HCT116 (cell line): ENCODE results near the gene TMEM135. TPM values are rescaled to one million over a fixed set of nuclear protein-coding genes. Genes with fewer than 3 reads are reported as not detected.

Experiments used
- ATAC-seq: fragments of 200-7000 bp; cut with Tn5 transposase; 2 replicates; pipeline ENCODE4 v1.9.1; 2020; ENCODE audit warnings: mild to moderate bottlenecking, moderate library complexity
- BruUV-seq: library from RNA; stranded (reverse); fragments of 400-500 nt; replicated peaks from 2 replicates; lab custom pipeline; 2021; lab: Mats Ljungman, UMichigan
- CTCF ChIA-PET: fragments of 300-600 bp; sonication (Branson Sonifier 250); formaldehyde crosslinking; loops from one replicate; lab custom pipeline; 2021; ENCODE audit warnings: antibody characterized with exemption; lab: Charles Lee
- POLR2A ChIA-PET: fragments of 300-600, 350-600 bp; sonication (Branson Sonifier 250); formaldehyde crosslinking; loops from one replicate; lab custom pipeline; 2021; ENCODE audit warnings: antibody characterized with exemption; lab: Charles Lee
- RAD21 ChIA-PET, 2 experiments: fragments of 300-600 bp; sonication (Branson Sonifier 250); formaldehyde crosslinking; loops; one replicate each; lab custom pipeline; 2023; ENCODE audit warnings: low total read pairs in 2 of 2; ENCODE audit not compliant: uncharacterized antibody in 2 of 2, unreplicated experiment in 2 of 2, low non-redundant PET in 1 of 2; lab: Charles Lee
- DNase-seq: peaks from one replicate; pipeline ENCODE4 v3.0.0-alpha.2; 2010; ENCODE audit warnings: low read depth, low spot score
- H2AFZ ChIP-seq: fragments of 200-600 bp; shearing (Covaris generic), sonication (generic); 2 replicates; pipeline ENCODE4 v1.6.1; 2017; ENCODE audit warnings: low read depth, mixed run types, mixed read lengths, antibody characterized with exemption, low read length; ENCODE audit not compliant: poor library complexity, severe bottlenecking
- H3K27ac ChIP-seq: 2 replicates; pipeline ENCODE4 v1.5.1; 2012; ENCODE audit warnings: low read depth, low read length
- H3K27me3 ChIP-seq: fragments of 200-600 bp; sonication (generic); 2 replicates; pipeline ENCODE4 v1.6.1; 2016; ENCODE audit warnings: mixed run types, low read length, mixed read lengths; ENCODE audit not compliant: insufficient read depth
- H3K36me3 ChIP-seq, 2 experiments: fragments of 200-500 bp in 1 of 2; fragments of 200-600 bp in 1 of 2; sonication (Bioruptor generic) in 1 of 2; sonication (generic) in 1 of 2; 2 replicates each; pipeline versions ENCODE4 v1.5.1 to v1.6.1; 2014 to 2016; ENCODE audit warnings: low read length in 2 of 2, inconsistent platforms in 1 of 2, mixed read lengths in 1 of 2, mixed run types in 1 of 2; ENCODE audit not compliant: insufficient read depth in 2 of 2, control insufficient read depth in 1 of 2
- H3K4me1 ChIP-seq, 2 experiments: fragments of 200-600 bp in 1 of 2; sonication (generic) in 1 of 2; 2 replicates each; pipeline versions ENCODE4 v1.5.1 to v1.6.1; 2012 to 2017; ENCODE audit warnings: low read length in 2 of 2, inconsistent platforms in 1 of 2, mild to moderate bottlenecking in 1 of 2, mixed read lengths in 1 of 2, mixed run types in 1 of 2, moderate library complexity in 1 of 2; ENCODE audit not compliant: insufficient read depth in 2 of 2, control insufficient read depth in 1 of 2
- H3K4me2 ChIP-seq: fragments of 200-600 bp; sonication (generic); 2 replicates; pipeline ENCODE4 v1.6.1; 2017; ENCODE audit warnings: mixed run types, low read length, mixed read lengths
- H3K4me3 ChIP-seq, 2 experiments: fragments of 200-600 bp in 1 of 2; sonication (generic) in 1 of 2; replicated peaks in 1 of 2; 2 replicates each; pipeline ENCODE4 v1.5.1; 2011 to 2016; ENCODE audit warnings: low read length in 2 of 2, control low read depth in 1 of 2, low read depth in 1 of 2, mild to moderate bottlenecking in 1 of 2, mixed read lengths in 1 of 2, mixed run types in 1 of 2
- H3K79me2 ChIP-seq: fragments of 200-600 bp; sonication (generic); 2 replicates; pipeline ENCODE4 v1.6.1; 2017; ENCODE audit warnings: mild to moderate bottlenecking, mixed run types, low read length, moderate library complexity, mixed read lengths; ENCODE audit not compliant: insufficient read depth
- H3K9ac ChIP-seq: fragments of 200-600 bp; sonication (generic); 2 replicates; pipeline ENCODE4 v1.6.1; 2016; ENCODE audit warnings: low read length, mixed read lengths
- H3K9me2 ChIP-seq: fragments of 200-600 bp; sonication (generic), shearing (Covaris generic); 2 replicates; pipeline ENCODE4 v1.6.1; 2017; ENCODE audit warnings: mixed run types, mild to moderate bottlenecking, moderate library complexity; ENCODE audit not compliant: insufficient read depth
- H3K9me3 ChIP-seq, 2 experiments: fragments of 200-500 bp in 1 of 2; fragments of 200-600 bp in 1 of 2; sonication (Bioruptor generic) in 1 of 2; sonication (generic) in 1 of 2; 2 replicates each; pipeline ENCODE4 v1.6.1; 2014 to 2017; ENCODE audit warnings: low read length in 2 of 2, mixed read lengths in 2 of 2, inconsistent platforms in 1 of 2, low read depth in 1 of 2, mild to moderate bottlenecking in 1 of 2, mixed run types in 1 of 2, moderate library complexity in 1 of 2; ENCODE audit not compliant: control insufficient read depth in 1 of 2, insufficient read depth in 1 of 2
- H4K20me1 ChIP-seq: fragments of 200-600 bp; sonication (generic), shearing (Covaris generic); 2 replicates; pipeline ENCODE4 v1.6.1; 2017; ENCODE audit warnings: mixed run types, mild to moderate bottlenecking, moderate library complexity; ENCODE audit not compliant: insufficient read depth
- CBX3 ChIP-seq: IDR thresholded peaks from 2 replicates; pipeline ENCODE4 v1.6.1; 2012; ENCODE audit warnings: low read depth
- RAD21 ChIP-seq: IDR thresholded peaks from 2 replicates; pipeline ENCODE4 v1.6.1; 2012; ENCODE audit warnings: low read depth, mild to moderate bottlenecking
- intact Hi-C: fragments of 100-400 bp; cut with micrococcal nuclease; formaldehyde crosslinking; loops from 2 replicates; pipeline ENCODE4 v1.10.0; 2022
- total RNA-seq: library from RNA; stranded (reverse); gene quantifications from one replicate; pipeline ENCODE4 v1.2.1, GENCODE V29; 2021; ENCODE audit not compliant: unreplicated experiment
- TF ChIP-seq, protein P1 (sequence below), 3 experiments: fragments of 200-600 bp in 1 of 3; sonication (generic) in 1 of 3; IDR thresholded peaks in 2 of 3; conservative IDR thresholded peaks in 1 of 3; 2 replicates each; pipeline ENCODE4 v1.5.1; 2012 to 2017; ENCODE audit warnings: low read depth in 2 of 3, low read length in 2 of 3, antibody characterized with exemption in 1 of 3, borderline replicate concordance in 1 of 3, control low read depth in 1 of 3, mild to moderate bottlenecking in 1 of 3, mixed read lengths in 1 of 3, mixed run types in 1 of 3, moderate library complexity in 1 of 3; ENCODE audit not compliant: insufficient read depth in 1 of 3

TMEM135 gene
- total RNA-seq, 1 experiment from 2014 or later = 50.6 TPM

DNA sequence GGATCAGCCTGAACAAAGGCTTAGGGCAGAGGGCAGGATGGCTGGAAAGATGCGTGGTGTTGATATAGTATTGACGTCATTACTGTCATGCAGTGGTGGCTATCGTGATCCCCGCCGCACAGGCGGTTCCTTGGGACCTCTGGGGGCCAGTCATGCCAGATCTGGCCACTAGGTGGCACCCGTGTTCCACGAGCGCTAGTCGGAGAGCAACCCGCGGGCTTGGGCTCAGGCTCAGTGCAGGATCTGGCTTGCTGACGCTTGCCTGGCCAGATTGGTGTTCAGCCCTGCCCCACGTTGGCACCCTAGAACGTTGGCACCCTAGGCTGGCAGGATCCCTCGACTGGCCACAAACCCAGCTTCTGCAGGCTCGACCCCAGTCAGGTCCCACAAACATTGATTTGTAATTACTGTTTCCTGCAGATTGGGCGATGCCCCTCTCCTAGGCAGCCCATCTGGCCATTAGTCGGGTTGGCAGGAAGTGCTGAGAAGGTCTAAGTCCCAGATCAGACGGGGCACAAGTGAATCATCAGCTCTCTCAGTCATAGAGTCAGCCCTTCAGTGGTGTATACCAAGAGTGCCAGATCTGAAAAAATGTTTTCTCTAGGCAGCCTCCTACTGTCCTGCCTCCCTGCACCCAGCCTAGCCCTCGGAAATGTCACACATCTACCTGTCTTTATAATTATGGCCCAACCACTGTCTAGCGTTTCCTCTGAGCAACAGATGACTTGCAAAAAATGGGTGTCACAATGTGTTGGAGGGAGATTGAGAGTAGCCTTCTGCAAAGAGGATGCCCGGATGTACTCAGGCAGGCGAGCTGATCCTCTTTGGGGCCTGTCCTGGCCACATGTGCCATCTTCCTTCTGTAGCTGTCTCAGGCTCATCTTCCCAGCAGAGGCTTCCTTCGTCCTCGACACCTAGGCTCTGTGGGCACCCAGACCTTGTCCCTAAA is 315.3 kb downstream of the TMEM135 start:
- CTCF ChIA-PET = interaction anchor here (1.1 to 1.8 kb wide), 3 partner anchors 66 to 68 kb away, joined by 3 to 12 read pairs (median 8); no protein-coding TSS in a partner anchor
- Histone ChIP-seq H3K27ac (no peak overlapping the region), H3K4me1 (peaks cover 0 to 7% of the 10 kb centered on the region in 2 experiments; a peak in 1 of 4 replicates), H3K9me2 (no peaks in the 10 kb centered on the region), H3K9me3 (no peaks in the 10 kb centered on the region)
- peak; percentile 95 for TF ChIP-seq RAD21
- TF ChIP-seq, protein P1, sequence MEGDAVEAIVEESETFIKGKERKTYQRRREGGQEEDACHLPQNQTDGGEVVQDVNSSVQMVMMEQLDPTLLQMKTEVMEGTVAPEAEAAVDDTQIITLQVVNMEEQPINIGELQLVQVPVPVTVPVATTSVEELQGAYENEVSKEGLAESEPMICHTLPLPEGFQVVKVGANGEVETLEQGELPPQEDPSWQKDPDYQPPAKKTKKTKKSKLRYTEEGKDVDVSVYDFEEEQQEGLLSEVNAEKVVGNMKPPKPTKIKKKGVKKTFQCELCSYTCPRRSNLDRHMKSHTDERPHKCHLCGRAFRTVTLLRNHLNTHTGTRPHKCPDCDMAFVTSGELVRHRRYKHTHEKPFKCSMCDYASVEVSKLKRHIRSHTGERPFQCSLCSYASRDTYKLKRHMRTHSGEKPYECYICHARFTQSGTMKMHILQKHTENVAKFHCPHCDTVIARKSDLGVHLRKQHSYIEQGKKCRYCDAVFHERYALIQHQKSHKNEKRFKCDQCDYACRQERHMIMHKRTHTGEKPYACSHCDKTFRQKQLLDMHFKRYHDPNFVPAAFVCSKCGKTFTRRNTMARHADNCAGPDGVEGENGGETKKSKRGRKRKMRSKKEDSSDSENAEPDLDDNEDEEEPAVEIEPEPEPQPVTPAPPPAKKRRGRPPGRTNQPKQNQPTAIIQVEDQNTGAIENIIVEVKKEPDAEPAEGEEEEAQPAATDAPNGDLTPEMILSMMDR (IDR thresholded peaks at IDR 0.05 in 2 of 3, conservative IDR thresholded peaks at IDR 0.05 in 1 of 3; ENCODE audit: borderline replicate concordance in 1 of 3, insufficient read depth in 1 of 3, low read depth in 2 of 3, low read length in 2 of 3) = peak; percentile 69 to 98 (median 95)
- no peak for TF ChIP-seq CBX3
- TF ChIP-seq, all 23 proteins: peak for 2
- peak; percentile 57 for DNase-seq
- Histone ChIP-seq H4K20me1 (no peaks in the 10 kb centered on the region), H3K4me2 (peak overlapping the region; percentile 43), H3K4me3 (no peak overlapping the region), H3K36me3 (no peaks in the 10 kb centered on the region), H2AFZ (no peak overlapping the region), H3K9ac (no peak overlapping the region), H3K79me2 (no peaks in the 10 kb centered on the region), H3K27me3 (no peaks in the 10 kb centered on the region)
- POLR2A ChIA-PET = no interaction called here
- RAD21 ChIA-PET = interaction anchor here in 1 of 2 experiments (0.9 kb wide), 1 partner anchor 68 kb away, joined by 3 read pairs; no protein-coding TSS in a partner anchor
- BruUV-seq = no TSS peak
- peak; percentile 100 for ATAC-seq
- intact Hi-C loops = loop anchor here (1.0 to 10.0 kb wide), 6 partner anchors 68 to 1534 kb away; no protein-coding TSS in a partner anchor
